ENCODE measurements around the gene CPSF4. TPM values are rescaled to one million over a fixed set of nuclear protein-coding genes. Genes with fewer than 3 reads are reported as not detected.

CPSF4 gene
- total RNA-seq, 4 donors from 2014 or later: 30.6 to 33.1 (median 32.7) TPM

DNA sequence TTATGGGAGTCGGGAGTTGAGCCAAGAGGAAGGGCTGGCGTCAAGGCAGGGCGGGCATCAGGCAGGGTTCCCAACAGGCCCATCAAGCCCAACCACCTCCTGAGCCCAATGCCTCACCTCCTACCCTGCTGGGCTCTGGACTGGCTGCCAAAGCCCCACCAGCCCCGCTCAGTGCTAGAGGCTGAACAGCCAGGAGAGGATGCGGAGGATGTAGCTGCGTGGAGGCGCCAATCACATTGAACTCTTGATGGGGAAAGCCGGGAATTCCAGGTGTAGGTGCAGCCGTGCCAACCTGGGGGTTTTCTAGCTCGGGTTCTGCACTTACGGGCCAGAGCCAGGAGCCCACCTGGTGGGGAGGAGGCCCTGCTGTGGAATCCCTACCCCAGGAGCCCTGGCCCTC, 14.4 kb downstream of the CPSF4 start:
- peaks cover 39 to 54% of the 10 kb centered on the region in 2 donors for H3K36me3 ChIP-seq
- H3K27ac ChIP-seq: no peak overlapping the region
- intact Hi-C loops (cut with DNase I): no loop called here
- H3K4me1 ChIP-seq: no peaks in the 10 kb centered on the region
- no peak for DNase-seq
- H3K9me3 ChIP-seq: no peaks in the 10 kb centered on the region
- H3K4me3 ChIP-seq (replicated peaks in 1 of 3): no peak overlapping the region
- 87 to 95% methylated on average over 8 of the region's 11 CpGs for WGBS, 2 donors
- H3K27me3 ChIP-seq: no peaks in the 10 kb centered on the region
- TF ChIP-seq POLR2A (IDR thresholded peaks at IDR 0.05): no peak
- TF ChIP-seq, protein P1, sequence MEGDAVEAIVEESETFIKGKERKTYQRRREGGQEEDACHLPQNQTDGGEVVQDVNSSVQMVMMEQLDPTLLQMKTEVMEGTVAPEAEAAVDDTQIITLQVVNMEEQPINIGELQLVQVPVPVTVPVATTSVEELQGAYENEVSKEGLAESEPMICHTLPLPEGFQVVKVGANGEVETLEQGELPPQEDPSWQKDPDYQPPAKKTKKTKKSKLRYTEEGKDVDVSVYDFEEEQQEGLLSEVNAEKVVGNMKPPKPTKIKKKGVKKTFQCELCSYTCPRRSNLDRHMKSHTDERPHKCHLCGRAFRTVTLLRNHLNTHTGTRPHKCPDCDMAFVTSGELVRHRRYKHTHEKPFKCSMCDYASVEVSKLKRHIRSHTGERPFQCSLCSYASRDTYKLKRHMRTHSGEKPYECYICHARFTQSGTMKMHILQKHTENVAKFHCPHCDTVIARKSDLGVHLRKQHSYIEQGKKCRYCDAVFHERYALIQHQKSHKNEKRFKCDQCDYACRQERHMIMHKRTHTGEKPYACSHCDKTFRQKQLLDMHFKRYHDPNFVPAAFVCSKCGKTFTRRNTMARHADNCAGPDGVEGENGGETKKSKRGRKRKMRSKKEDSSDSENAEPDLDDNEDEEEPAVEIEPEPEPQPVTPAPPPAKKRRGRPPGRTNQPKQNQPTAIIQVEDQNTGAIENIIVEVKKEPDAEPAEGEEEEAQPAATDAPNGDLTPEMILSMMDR (IDR thresholded peaks at IDR 0.05): no peak

GRCh38 chr7:99455874-99456273, 17.1 kb downstream of the CPSF4 start:
- Histone ChIP-seq H3K4me3 (replicated peaks in 1 of 3) (no peak overlapping the region), H3K9me3 (no peaks in the 10 kb centered on the region), H3K27ac (no peak overlapping the region), H3K36me3 (peaks cover 24 to 35% of the 10 kb centered on the region in 2 donors), H3K4me1 (no peaks in the 10 kb centered on the region), H3K27me3 (no peaks in the 10 kb centered on the region)
- intact Hi-C loops (cut with DNase I): no loop called here
- TF ChIP-seq POLR2A (IDR thresholded peaks at IDR 0.05): no peak
- TF ChIP-seq, protein P1 (IDR thresholded peaks at IDR 0.05): no peak
- DNase-seq: no peak
- WGBS, 2 donors: 79 to 87% methylated on average over 6 to 9 of the region's 9 CpGs

GRCh38 chr7:99456288-99456687, 17.5 kb downstream of the CPSF4 start:
- Histone ChIP-seq H3K27me3 (no peaks in the 10 kb centered on the region), H3K4me3 (replicated peaks in 1 of 3) (no peak overlapping the region), H3K27ac (no peak overlapping the region), H3K9me3 (no peaks in the 10 kb centered on the region), H3K4me1 (no peaks in the 10 kb centered on the region), H3K36me3 (peaks cover 24 to 32% of the 10 kb centered on the region in 2 donors)
- DNase-seq: no peak
- TF ChIP-seq, protein P1 (IDR thresholded peaks at IDR 0.05): no peak
- TF ChIP-seq POLR2A (IDR thresholded peaks at IDR 0.05): no peak
- intact Hi-C loops (cut with DNase I): no loop called here
- 81 to 85% methylated on average over 13 of the region's 13 CpGs for WGBS, 2 donors

GRCh38 chr7:99457050-99457649, 18.4 kb downstream of the CPSF4 start:
- intact Hi-C loops (cut with DNase I): no loop called here
- H3K36me3 ChIP-seq: peaks cover 24 to 32% of the 10 kb centered on the region in 2 donors
- H3K9me3 ChIP-seq: no peaks in the 10 kb centered on the region
- 82 to 88% methylated on average over 6 of the region's 6 CpGs for WGBS, 2 donors
- H3K4me3 ChIP-seq (replicated peaks in 1 of 3): no peak overlapping the region
- no peak overlapping the region for H3K27ac ChIP-seq
- DNase-seq: no peak
- TF ChIP-seq POLR2A (IDR thresholded peaks at IDR 0.05): no peak
- TF ChIP-seq, protein P1 (IDR thresholded peaks at IDR 0.05): no peak
- no peaks in the 10 kb centered on the region for H3K27me3 ChIP-seq
- no peaks in the 10 kb centered on the region for H3K4me1 ChIP-seq

GRCh38 chr7:99457650-99458493, 19.1 kb downstream of the CPSF4 start:
- Histone ChIP-seq H3K4me3 (replicated peaks in 1 of 3) (no peak overlapping the region), H3K27ac (no peak overlapping the region), H3K27me3 (no peaks in the 10 kb centered on the region), H3K9me3 (no peaks in the 10 kb centered on the region), H3K36me3 (peaks cover 24 to 25% of the 10 kb centered on the region in 2 donors), H3K4me1 (no peaks in the 10 kb centered on the region)
- WGBS, 2 donors: 80 to 87% methylated on average over 19 to 21 of the region's 26 CpGs
- no peak for DNase-seq
- intact Hi-C loops (cut with DNase I): no loop called here
- TF ChIP-seq POLR2A (IDR thresholded peaks at IDR 0.05): no peak
- TF ChIP-seq, protein P1 (IDR thresholded peaks at IDR 0.05): no peak

All from thyroid gland (tissue), 4 donors.